Fibroblast of lung (primary cell): ENCODE data around the gene MEGF10. TPM values are rescaled to one million over a fixed set of nuclear protein-coding genes. Genes with fewer than 3 reads are reported as not detected.

ENCODE experiments used
- DNase-seq, 2 donors: peaks; one replicate each; pipeline versions ENCODE4 v3.0.0 to v3.0.0-alpha.2; 2010; ENCODE audit warnings: low read depth in 2 of 2
- H2AFZ ChIP-seq: 2 replicates; pipeline ENCODE4 v1.5.1; 2012; ENCODE audit warnings: low read length, control low read depth, inconsistent platforms
- H3K27ac ChIP-seq: 2 replicates; pipeline ENCODE4 v1.5.1; 2011; ENCODE audit warnings: low read length, control low read depth; ENCODE audit not compliant: insufficient read depth
- H3K27me3 ChIP-seq: 2 replicates; pipeline ENCODE4 v1.5.1; 2011; ENCODE audit warnings: mild to moderate bottlenecking, low read length; ENCODE audit not compliant: control insufficient read depth, insufficient read depth
- H3K36me3 ChIP-seq: 2 replicates; pipeline ENCODE4 v1.5.1; 2011; ENCODE audit warnings: low read length; ENCODE audit not compliant: control insufficient read depth, insufficient read depth
- H3K4me1 ChIP-seq: 2 replicates; pipeline ENCODE4 v1.5.1; 2011; ENCODE audit warnings: low read length; ENCODE audit not compliant: control insufficient read depth, insufficient read depth; ENCODE audit errors: extremely low read depth
- H3K4me2 ChIP-seq: 2 replicates; pipeline ENCODE4 v1.5.1; 2011; ENCODE audit warnings: low read length, control low read depth; ENCODE audit not compliant: insufficient read depth; ENCODE audit errors: extremely low read depth
- H3K4me3 ChIP-seq, 4 experiments: fragments of 200-600 bp in 1 of 4; sonication (generic) in 1 of 4; replicated peaks in 1 of 4; 2 replicates each; pipeline ENCODE4 v1.5.1; 2011 to 2016; ENCODE audit warnings: low read length in 4 of 4, low read depth in 3 of 4, mild to moderate bottlenecking in 3 of 4, control low read depth in 2 of 4, inconsistent platforms in 1 of 4, mixed read lengths in 1 of 4; ENCODE audit not compliant: insufficient read depth in 1 of 4; ENCODE audit errors: control extremely low read depth in 1 of 4
- H3K79me2 ChIP-seq: 2 replicates; pipeline ENCODE4 v1.5.1; 2012; ENCODE audit warnings: mild to moderate bottlenecking, low read length, inconsistent platforms; ENCODE audit not compliant: control insufficient read depth, insufficient read depth
- H3K9ac ChIP-seq: 2 replicates; pipeline ENCODE4 v1.5.1; 2011; ENCODE audit warnings: mild to moderate bottlenecking, low read length, control low read depth; ENCODE audit not compliant: insufficient read depth
- H3K9me3 ChIP-seq: 2 replicates; pipeline ENCODE4 v1.5.1; 2012; ENCODE audit warnings: low read depth, low read length; ENCODE audit not compliant: control insufficient read depth, insufficient read depth
- H4K20me1 ChIP-seq: 2 replicates; pipeline ENCODE4 v1.5.1; 2011; ENCODE audit warnings: low read length; ENCODE audit not compliant: control insufficient read depth, insufficient read depth; ENCODE audit errors: extremely low read depth
- CTCF ChIP-seq, 2 donors: IDR thresholded peaks in 1 of 2; conservative IDR thresholded peaks in 1 of 2; 1 replicate in 1 of 2; 2 replicates in 1 of 2; pipeline ENCODE4 v1.5.1; 2011 to 2012; ENCODE audit warnings: low read length in 2 of 2, control low read depth in 1 of 2, inconsistent platforms in 1 of 2, low read depth in 1 of 2, mild to moderate bottlenecking in 1 of 2
- EZH2 ChIP-seq: IDR thresholded peaks from 2 replicates; pipeline ENCODE4 v1.5.1; 2012; ENCODE audit warnings: low read length, control low read depth, mild to moderate bottlenecking; ENCODE audit errors: missing control alignments
- polyA plus RNA-seq, 2 donors: library from polyadenylated mRNA; depleted of rRNA in 1 of 2; stranded (reverse) in 1 of 2; unstranded in 1 of 2; fragments of >200 nt; gene quantifications; 2 replicates each; pipeline ENCODE4 v1.2.1, GENCODE V29; 2011 to 2012; ENCODE audit warnings: missing spikeins in 1 of 2
- total RNA-seq: library from RNA; depleted of rRNA; stranded (reverse); fragments of >200 nt; gene quantifications from 2 replicates; pipeline ENCODE4 v1.2.1, GENCODE V29; 2014

MEGF10 gene
- total and polyA plus RNA-seq, 2 donors (not counting 1 experiment from before 2014, with no cell fraction given) = under 0.01 to 0.02 TPM

- H3K79me2 ChIP-seq = no peaks in the 10 kb centered on the region
- H3K27ac ChIP-seq = no peak overlapping the region
- H3K4me3 ChIP-seq = no peak overlapping the region
- no peak overlapping the region for H3K9ac ChIP-seq
- no peaks in the 10 kb centered on the region for H3K4me1 ChIP-seq
- no peaks in the 10 kb centered on the region for H3K27me3 ChIP-seq
- H4K20me1 ChIP-seq = no peaks in the 10 kb centered on the region
- no peak for TF ChIP-seq CTCF (conservative IDR thresholded peaks at IDR 0.05 in 1 of 2, IDR thresholded peaks at IDR 0.05 in 1 of 2; ENCODE audit: low read depth in 1 of 2, low read length in 2 of 2)
- TF ChIP-seq EZH2 = no peak
- peak in 1 of 2 donors; percentile 80 for DNase-seq
- H3K9me3 ChIP-seq = no peaks in the 10 kb centered on the region
- no peak overlapping the region for H2AFZ ChIP-seq
- no peaks in the 10 kb centered on the region for H3K36me3 ChIP-seq
- no peak overlapping the region for H3K4me2 ChIP-seq
Observed at GRCh38 chr5:127320032-127320965, 29.7 kb downstream of the MEGF10 start.

GRCh38 chr5:127321465-127321864, 30.9 kb downstream of the MEGF10 start:
- Histone ChIP-seq H3K9me3 (no peaks in the 10 kb centered on the region), H3K4me3 (no peak overlapping the region), H3K4me2 (no peak overlapping the region), H3K4me1 (no peaks in the 10 kb centered on the region), H3K27me3 (no peaks in the 10 kb centered on the region), H2AFZ (no peak overlapping the region), H3K9ac (no peak overlapping the region), H3K27ac (no peak overlapping the region), H4K20me1 (no peaks in the 10 kb centered on the region), H3K79me2 (no peaks in the 10 kb centered on the region), H3K36me3 (no peaks in the 10 kb centered on the region)
- no peak for TF ChIP-seq CTCF (conservative IDR thresholded peaks at IDR 0.05 in 1 of 2, IDR thresholded peaks at IDR 0.05 in 1 of 2; ENCODE audit: low read depth in 1 of 2, low read length in 2 of 2)
- TF ChIP-seq EZH2 = no peak
- DNase-seq = no peak

GRCh38 chr5:127322403-127322802, 31.8 kb downstream of the MEGF10 start:
- Histone ChIP-seq H3K4me3 (no peak overlapping the region), H3K9ac (no peak overlapping the region), H3K36me3 (no peaks in the 10 kb centered on the region), H3K27ac (no peak overlapping the region), H4K20me1 (no peaks in the 10 kb centered on the region), H3K27me3 (no peaks in the 10 kb centered on the region), H3K9me3 (no peaks in the 10 kb centered on the region), H3K4me2 (no peak overlapping the region), H2AFZ (no peak overlapping the region), H3K4me1 (no peaks in the 10 kb centered on the region), H3K79me2 (no peaks in the 10 kb centered on the region)
- DNase-seq = no peak
- no peak for TF ChIP-seq EZH2
- TF ChIP-seq CTCF (conservative IDR thresholded peaks at IDR 0.05 in 1 of 2, IDR thresholded peaks at IDR 0.05 in 1 of 2; ENCODE audit: low read depth in 1 of 2, low read length in 2 of 2) = no peak
